ENCODE measurements around the gene SND1.
"Not testable (repeated sequence)": the region's sequence is repeated elsewhere in the genome, so short reads cannot be mapped to it uniquely, and the experiment has no call there.

The SND1 gene

DNA sequence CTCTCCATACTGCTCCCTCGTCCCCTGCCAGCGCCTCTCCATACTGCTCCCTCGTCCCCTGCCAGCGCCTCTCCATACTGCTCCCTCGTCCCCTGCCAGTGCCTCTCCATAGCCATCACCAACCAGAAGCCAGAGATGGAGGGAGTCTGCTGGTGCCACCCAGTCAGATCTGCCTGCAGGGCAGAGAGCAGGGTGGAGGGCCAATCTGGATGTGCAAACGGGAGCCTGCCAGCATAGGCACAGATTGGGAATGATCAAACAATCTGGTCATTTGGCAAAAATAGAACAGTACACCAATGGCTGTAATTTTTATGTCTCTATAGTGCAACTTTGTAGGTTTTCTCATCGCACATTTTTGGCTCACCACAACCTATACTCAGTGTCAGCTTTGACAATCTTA is 456.1 kb downstream of the SND1 start:
- Histone ChIP-seq H3K36me3 (ENCODE audit: insufficient read depth, low read length) (no peaks in the 10 kb centered on the region), H3K9ac (ENCODE audit: insufficient read length) (no peak overlapping the region), H3K9me3 (ENCODE audit: low read depth, low read length) (no peaks in the 10 kb centered on the region), H3K27ac (no peak overlapping the region), H3K4me3 (no peak overlapping the region)
- no peak for TF ChIP-seq FOXP2 (optimal IDR thresholded peaks at IDR 0.05; ENCODE audit: control extremely low read depth, extremely low read length, insufficient read depth)
- no peak for TF ChIP-seq EZH2 (IDR thresholded peaks at IDR 0.05)
- no peak for TF ChIP-seq POLR2AphosphoS5 (IDR thresholded peaks at IDR 0.05; ENCODE audit: borderline replicate concordance, low read depth, low read length)
- DNase-seq (ENCODE audit: low read depth, low spot score), result no peak

DNA sequence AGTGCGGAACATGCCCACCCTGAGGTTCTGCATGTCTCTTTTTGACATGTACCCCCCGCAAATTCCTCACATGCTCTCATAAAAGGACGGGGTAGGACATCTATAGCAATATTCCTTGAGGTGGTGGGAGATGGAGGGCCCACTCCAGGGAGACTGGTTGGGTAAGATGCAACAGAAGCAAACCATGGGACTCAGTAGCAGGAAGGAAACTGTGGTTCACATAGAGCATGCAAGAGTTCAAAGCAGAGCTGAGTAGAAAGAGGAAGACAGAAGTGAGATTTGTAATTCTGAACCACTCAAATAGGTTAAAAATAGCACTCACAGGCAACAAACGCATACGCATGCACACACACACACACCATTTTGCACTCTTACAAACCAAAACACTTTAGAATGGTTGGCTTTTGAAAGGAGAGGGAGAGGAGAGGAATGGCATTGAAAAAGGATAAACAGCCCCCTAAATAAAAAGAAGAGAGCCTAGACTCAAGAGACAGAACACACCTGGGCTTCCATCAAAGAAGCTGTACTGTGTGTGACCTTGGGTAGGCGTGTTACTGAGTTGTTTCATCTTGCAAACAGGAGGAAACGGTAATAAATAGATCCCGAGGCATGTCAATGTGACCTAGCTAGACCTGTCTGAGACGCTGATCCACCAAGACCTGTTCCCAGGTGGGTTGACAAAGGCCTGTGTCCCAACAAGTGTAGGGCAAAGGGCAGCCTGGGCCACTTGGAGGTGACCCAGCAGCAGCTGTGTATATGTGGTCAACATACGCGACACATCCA is 456.8 kb downstream of the SND1 start:
- Histone ChIP-seq H3K9ac (ENCODE audit: insufficient read length) (no peak overlapping the region), H3K27ac (no peak overlapping the region), H3K4me3 (no peak overlapping the region), H3K36me3 (ENCODE audit: insufficient read depth, low read length) (no peaks in the 10 kb centered on the region), H3K9me3 (ENCODE audit: low read depth, low read length) (no peaks in the 10 kb centered on the region)
- no peak for DNase-seq (ENCODE audit: low read depth, low spot score)
- TF ChIP-seq FOXP2 (optimal IDR thresholded peaks at IDR 0.05; ENCODE audit: control extremely low read depth, extremely low read length, insufficient read depth), result no peak

DNA sequence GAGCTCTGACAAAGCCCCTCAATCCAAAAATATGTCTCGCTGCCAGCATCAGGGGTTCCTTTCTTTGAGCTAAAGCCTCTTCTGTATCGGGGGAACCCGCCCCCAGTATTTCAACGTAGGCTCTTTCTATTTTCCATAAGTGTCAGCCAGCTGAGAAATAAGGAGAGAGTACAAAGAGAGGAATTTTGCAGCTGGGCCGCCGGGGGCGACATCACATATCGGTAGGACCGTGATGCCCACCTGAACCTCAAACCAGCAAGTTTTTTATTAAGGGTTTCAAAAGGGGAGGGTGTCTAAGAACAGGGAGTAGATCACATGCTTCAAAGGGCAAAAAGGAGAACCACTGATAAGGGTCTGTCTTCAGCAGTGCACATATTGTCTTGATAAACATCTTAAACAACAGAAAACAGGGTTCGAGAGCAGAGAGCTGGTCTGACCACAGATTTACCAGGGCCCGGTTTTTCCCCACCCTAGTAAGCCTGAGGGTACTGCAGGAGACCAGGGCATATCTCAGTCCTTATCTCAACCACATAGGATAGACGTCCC is 457.5 kb downstream of the SND1 start:
- not testable (repeated sequence) for H3K27ac ChIP-seq; H3K4me3 ChIP-seq; DNase-seq (ENCODE audit: low read depth, low spot score); H3K9ac ChIP-seq (ENCODE audit: insufficient read length); H3K9me3 ChIP-seq (ENCODE audit: low read depth, low read length); H3K36me3 ChIP-seq (ENCODE audit: insufficient read depth, low read length)

DNA sequence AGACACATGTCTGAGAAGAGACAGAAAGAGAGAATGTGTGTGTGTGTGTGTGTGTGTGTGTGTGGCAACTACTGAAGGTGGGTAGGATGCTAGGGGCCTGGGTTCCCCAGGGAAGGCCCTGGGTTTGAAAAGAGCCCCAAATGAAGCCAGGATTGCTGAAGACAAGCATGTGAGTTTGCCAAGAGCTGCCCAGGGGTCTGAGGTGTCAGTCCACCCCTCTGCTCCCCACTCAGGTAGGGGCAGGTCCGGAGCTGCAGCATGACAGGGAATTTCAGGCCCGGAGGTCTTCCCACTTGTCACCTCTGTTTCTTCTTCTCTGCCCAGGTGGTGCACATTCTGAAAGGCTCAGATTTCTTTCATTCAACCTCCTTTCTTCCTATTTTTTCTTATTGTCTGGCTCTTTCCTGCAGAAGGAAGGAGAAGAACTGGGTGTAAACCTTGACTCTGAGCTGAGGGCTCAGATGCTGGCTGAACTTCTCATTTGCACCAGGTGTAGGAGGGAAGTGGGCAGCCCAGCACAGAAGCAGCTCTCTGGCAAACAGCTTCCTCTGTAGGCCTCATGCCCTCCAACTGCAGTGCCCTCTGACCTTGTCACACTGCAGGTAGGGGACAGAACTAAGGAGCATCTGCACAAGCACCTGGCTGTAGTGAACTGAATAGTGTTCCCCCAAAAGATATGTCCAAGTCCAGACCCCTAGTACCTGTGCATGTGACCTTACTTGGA is 458.8 kb downstream of the SND1 start:
- TF ChIP-seq FOXP2 (optimal IDR thresholded peaks at IDR 0.05; ENCODE audit: control extremely low read depth, extremely low read length, insufficient read depth) (no peak), EZH2 (IDR thresholded peaks at IDR 0.05) (no peak), POLR2AphosphoS5 (IDR thresholded peaks at IDR 0.05; ENCODE audit: borderline replicate concordance, low read depth, low read length) (no peak)
- no peak overlapping the region for H3K4me3 ChIP-seq

DNA sequence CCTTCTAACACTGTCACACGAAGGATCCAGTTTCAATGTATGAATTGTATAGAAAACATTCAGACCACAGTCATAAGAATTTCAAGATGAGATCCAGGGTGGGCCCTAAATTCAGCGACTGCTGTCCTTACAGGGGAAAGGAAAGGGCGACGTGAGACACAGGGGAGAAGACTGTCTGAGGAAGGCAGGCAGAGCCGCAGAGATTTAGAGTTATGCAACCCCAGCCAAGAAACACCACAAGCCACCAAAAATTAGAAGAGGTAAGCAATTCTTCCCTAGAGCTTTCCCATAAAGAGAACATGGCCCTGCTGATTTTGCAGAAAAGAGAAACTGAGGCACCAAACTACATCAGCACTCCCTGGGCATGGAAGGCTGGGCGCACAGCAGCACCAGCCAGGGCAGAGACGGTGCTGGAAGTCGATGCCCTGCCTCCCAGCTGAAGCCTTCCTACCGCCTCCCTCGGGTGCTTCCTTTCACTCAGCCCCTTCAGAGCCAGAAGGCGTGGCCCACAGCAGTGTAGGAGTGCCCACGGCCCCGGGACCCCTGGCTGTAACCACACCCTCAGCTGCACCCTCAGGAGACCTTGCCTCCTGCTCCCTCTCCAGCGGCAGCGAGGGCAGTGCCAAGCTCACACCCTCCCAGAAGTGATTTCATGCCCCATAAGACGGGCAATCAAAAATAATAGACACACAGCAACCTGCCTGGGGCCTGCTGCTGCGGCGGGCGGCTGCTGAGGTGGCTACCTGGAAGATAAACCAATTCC is 460.2 kb downstream of the SND1 start:
- Histone ChIP-seq H3K27ac (no peak overlapping the region), H3K36me3 (ENCODE audit: insufficient read depth, low read length) (no peaks in the 10 kb centered on the region), H3K9ac (ENCODE audit: insufficient read length) (no peak overlapping the region), H3K9me3 (ENCODE audit: low read depth, low read length) (no peaks in the 10 kb centered on the region), H3K4me3 (no peak overlapping the region)
- TF ChIP-seq POLR2AphosphoS5 (IDR thresholded peaks at IDR 0.05; ENCODE audit: borderline replicate concordance, low read depth, low read length), result no peak
- TF ChIP-seq EZH2 (IDR thresholded peaks at IDR 0.05), result no peak
- TF ChIP-seq FOXP2 (optimal IDR thresholded peaks at IDR 0.05; ENCODE audit: control extremely low read depth, extremely low read length, insufficient read depth), result no peak
- DNase-seq (ENCODE audit: low read depth, low spot score), result no peak

More for the DNA sequence above, 458.8 kb downstream of the SND1 start:
- Histone ChIP-seq H3K9me3 (ENCODE audit: low read depth, low read length) (no peaks in the 10 kb centered on the region), H3K27ac (no peak overlapping the region), H3K9ac (ENCODE audit: insufficient read length) (no peak overlapping the region), H3K36me3 (ENCODE audit: insufficient read depth, low read length) (no peaks in the 10 kb centered on the region)
- DNase-seq (ENCODE audit: low read depth, low spot score), result no peak

DNA sequence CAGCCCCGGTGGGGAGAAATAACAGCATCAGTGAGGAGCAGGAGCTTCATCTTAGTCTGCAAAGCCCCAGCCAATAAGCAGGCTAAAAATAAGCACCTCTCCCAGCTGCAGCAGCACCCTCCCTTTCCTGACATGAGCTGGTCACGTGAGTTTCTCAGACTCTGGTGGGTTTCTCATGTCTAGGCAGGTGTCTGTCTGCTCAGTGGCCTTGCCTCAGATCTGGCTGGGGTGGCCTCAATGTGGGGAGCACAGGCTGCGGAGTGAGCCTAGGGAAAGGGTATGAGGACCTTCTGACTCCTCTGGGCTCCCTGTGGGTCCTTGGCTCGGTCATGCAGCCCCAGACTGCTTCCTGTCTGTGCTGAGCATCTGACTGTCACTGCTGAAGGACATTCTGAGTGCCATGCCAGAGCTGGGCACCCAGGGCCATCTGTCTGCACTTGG is 460.8 kb downstream of the SND1 start:
- Histone ChIP-seq H3K27ac (no peak overlapping the region), H3K36me3 (ENCODE audit: insufficient read depth, low read length) (no peaks in the 10 kb centered on the region), H3K9ac (ENCODE audit: insufficient read length) (no peak overlapping the region), H3K4me3 (no peak overlapping the region), H3K9me3 (ENCODE audit: low read depth, low read length) (no peaks in the 10 kb centered on the region)
- no peak for TF ChIP-seq EZH2 (IDR thresholded peaks at IDR 0.05)
- DNase-seq (ENCODE audit: low read depth, low spot score), result no peak

DNA sequence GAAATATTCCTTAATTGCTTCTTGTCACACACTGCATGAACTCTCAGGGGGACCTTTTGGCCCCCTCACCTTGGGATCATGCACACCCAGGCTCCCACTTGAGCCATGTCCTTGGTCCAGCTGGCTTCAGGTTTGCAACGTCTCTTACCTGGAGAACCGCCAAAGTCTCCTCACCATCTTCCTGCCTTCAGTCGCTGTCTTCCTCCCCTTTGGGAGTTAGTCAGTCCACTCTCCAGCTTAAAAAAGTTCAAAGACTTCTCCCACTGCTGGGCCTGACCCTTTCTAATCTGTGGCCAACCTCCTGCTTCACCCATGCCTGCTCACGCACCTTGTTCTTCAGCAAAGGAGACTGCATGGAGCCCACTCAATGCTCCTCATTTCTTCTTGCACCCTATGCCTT is 461.8 kb downstream of the SND1 start:
- Histone ChIP-seq H3K9ac (ENCODE audit: insufficient read length) (no peak overlapping the region), H3K4me3 (no peak overlapping the region), H3K27ac (no peak overlapping the region), H3K9me3 (ENCODE audit: low read depth, low read length) (no peaks in the 10 kb centered on the region), H3K36me3 (ENCODE audit: insufficient read depth, low read length) (no peaks in the 10 kb centered on the region)
- TF ChIP-seq POLR2AphosphoS5 (IDR thresholded peaks at IDR 0.05; ENCODE audit: borderline replicate concordance, low read depth, low read length) (no peak), FOXP2 (optimal IDR thresholded peaks at IDR 0.05; ENCODE audit: control extremely low read depth, extremely low read length, insufficient read depth) (no peak), EZH2 (IDR thresholded peaks at IDR 0.05) (no peak)
- no peak for DNase-seq (ENCODE audit: low read depth, low spot score)

DNA sequence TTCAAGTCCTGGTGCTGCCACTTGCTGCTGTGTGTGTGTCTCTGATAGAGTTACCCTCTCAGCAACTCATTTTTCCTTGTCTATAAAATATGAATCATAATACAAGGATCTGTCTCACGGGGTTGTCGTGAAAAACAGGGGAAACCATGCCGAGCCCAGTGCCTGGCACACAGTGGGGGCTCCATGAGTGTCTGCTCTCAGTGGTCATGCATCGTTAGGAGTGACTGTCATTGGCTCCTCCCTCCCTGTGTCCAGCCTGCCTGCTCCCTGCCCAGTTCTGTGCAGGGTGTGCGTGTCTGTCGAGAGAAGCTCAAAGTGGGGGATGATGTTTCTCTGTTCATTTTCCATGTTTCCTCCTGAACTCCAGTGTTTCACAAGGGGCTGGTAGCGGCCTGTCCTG is 462.8 kb downstream of the SND1 start:
- DNase-seq (ENCODE audit: low read depth, low spot score), result no peak
- Histone ChIP-seq H3K9ac (ENCODE audit: insufficient read length) (no peak overlapping the region), H3K4me3 (no peak overlapping the region), H3K36me3 (ENCODE audit: insufficient read depth, low read length) (no peaks in the 10 kb centered on the region), H3K9me3 (ENCODE audit: low read depth, low read length) (no peaks in the 10 kb centered on the region), H3K27ac (no peak overlapping the region)
- no peak for TF ChIP-seq POLR2AphosphoS5 (IDR thresholded peaks at IDR 0.05; ENCODE audit: borderline replicate concordance, low read depth, low read length)
